RWPE1 (cell line): Measurements from ENCODE around the gene TAF5L.
"Not testable (repeated sequence)": the region's sequence is repeated elsewhere in the genome, so short reads cannot be mapped to it uniquely, and the experiment has no call there.

Source experiments
- CTCF ChIA-PET: fragments of 350-600 bp; sonication (Branson Sonifier 250); formaldehyde crosslinking; extraction: SDS; loops from one replicate; lab custom pipeline; 2021; lab: Yijun Ruan, JAX
- POLR2A ChIA-PET: fragments of 400-600 bp; formaldehyde crosslinking; extraction: SDS; loops from one replicate; lab custom pipeline; 2020; ENCODE audit warnings: antibody characterized with exemption; ENCODE audit not compliant: low non-redundant PET; lab: Yijun Ruan, JAX
- DNase-seq: peaks from one replicate; pipeline ENCODE4 v3.0.0; 2012; ENCODE audit warnings: low spot score
- H3K27ac ChIP-seq: fragments of 450-650 bp; 2 replicates; pipeline ENCODE4 v1.5.1; 2017
- TF ChIP-seq, protein P1 (sequence below): fragments of 450-650 bp; conservative IDR thresholded peaks from 2 replicates; pipeline ENCODE4 v1.5.1; 2017; ENCODE audit warnings: low read depth, mild to moderate bottlenecking

TAF5L gene

DNA sequence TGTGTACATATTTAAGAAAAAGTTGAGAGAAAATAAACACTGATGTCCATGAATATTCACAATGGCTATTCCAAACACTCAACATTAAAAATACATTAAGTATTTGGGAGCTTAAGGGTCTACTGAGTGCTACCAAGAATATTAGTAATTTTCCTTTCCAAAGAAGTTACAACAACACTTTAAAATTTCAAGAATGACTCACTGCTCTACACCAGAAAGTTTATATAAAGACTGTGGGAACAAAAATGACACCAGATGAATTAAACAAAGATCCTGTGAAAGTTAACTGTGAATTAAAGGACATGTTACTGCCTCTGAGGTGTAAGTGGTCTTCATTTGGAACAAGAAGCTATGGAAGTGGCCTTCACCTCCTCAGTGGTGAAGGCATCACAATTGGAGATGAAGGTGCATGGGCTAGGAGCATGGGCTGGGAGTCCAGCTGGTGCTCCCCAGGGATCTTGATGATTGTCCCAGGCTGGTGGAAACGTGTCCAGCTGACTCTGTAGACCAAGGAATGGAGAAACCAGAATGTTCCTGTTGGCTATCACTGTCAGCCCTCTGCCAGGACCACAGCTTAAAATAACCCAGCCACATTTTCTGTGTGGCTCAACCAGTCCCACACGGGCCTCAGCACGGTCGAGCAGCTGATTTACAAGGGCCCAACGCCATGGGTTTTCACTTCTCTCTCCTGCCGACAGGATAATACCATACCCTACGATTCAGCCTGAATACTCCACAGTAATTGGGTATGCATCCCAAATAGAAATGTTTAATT, 28.8 kb downstream of the TAF5L start:
- CTCF ChIA-PET: no interaction called here
- DNase-seq: no peak
- POLR2A ChIA-PET: no interaction called here

DNA sequence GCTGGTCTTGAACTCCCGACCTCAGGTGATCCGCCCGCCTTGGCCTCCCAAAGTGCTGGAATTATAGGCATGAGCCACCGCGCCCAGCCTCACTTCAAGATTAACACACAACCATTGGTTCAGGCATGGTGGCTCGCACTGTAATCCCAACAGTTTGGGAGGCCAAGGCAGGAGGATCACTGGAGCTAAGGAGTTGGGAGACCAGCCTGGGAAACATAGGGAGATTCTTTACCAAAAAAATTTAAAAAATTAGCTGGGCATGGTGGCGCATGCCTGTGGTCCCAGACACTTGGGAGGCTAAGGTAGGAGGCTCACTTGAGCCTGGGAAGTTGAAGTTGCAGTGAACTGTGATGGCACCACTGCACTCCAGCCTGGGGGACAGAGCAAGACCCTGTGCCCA, 30.0 kb downstream of the TAF5L start:
- POLR2A ChIA-PET, H3K27ac ChIP-seq, DNase-seq: not testable (repeated sequence)
- CTCF ChIA-PET: interaction anchor here (0.7 kb wide), 1 partner anchor 65 kb away, joined by 5 read pairs; no protein-coding TSS in a partner anchor

More for the DNA sequence above, 28.8 kb downstream of the TAF5L start:
- no peak overlapping the region for H3K27ac ChIP-seq
- TF ChIP-seq, protein P1, sequence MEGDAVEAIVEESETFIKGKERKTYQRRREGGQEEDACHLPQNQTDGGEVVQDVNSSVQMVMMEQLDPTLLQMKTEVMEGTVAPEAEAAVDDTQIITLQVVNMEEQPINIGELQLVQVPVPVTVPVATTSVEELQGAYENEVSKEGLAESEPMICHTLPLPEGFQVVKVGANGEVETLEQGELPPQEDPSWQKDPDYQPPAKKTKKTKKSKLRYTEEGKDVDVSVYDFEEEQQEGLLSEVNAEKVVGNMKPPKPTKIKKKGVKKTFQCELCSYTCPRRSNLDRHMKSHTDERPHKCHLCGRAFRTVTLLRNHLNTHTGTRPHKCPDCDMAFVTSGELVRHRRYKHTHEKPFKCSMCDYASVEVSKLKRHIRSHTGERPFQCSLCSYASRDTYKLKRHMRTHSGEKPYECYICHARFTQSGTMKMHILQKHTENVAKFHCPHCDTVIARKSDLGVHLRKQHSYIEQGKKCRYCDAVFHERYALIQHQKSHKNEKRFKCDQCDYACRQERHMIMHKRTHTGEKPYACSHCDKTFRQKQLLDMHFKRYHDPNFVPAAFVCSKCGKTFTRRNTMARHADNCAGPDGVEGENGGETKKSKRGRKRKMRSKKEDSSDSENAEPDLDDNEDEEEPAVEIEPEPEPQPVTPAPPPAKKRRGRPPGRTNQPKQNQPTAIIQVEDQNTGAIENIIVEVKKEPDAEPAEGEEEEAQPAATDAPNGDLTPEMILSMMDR: no peak

GRCh38 chr1:229594227-229595008, 31.5 kb downstream of the TAF5L start:
- H3K27ac ChIP-seq: no peak overlapping the region
- TF ChIP-seq, protein P1: no peak
- DNase-seq: no peak
- ChIA-PET POLR2A (no interaction called here), CTCF (interaction anchor here (0.8 kb wide), 1 partner anchor 36 kb away, joined by 3 read pairs; the partner anchor contains the start of gene ABCB10)

- TF ChIP-seq, protein P1: no peak
These were observed 32.1 kb downstream of the TAF5L start for GRCh38 chr1:229593800-229594199.

DNA sequence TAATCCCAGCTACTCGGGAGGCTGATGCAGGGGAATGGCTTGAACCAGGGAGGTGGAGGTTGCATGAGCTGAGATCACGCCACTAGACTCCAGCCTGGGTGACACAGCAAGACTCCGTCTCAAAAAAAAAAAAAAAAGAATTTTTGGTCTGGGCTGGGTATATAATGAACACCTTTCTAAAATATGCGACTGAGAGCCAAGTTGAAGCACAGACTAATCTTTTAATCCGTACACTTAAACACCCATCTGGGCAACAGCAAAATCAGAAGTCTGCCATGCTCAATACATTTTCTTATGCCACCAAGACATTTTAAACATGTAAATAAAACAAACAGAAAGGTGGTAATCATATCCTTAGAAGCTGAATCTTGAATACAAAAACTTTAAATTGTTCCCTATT, 35.8 kb downstream of the TAF5L start:
- TF ChIP-seq, protein P1: no peak
- no peak for DNase-seq
- no peak overlapping the region for H3K27ac ChIP-seq
- ChIA-PET POLR2A (no interaction called here), CTCF (no interaction called here)

More at GRCh38 chr1:229593800-229594199, 32.1 kb downstream of the TAF5L start:
- CTCF ChIA-PET: interaction anchor here (0.8 kb wide), 1 partner anchor 35 kb away, joined by 3 read pairs; the partner anchor contains the start of gene ABCB10
- no peak overlapping the region for H3K27ac ChIP-seq
- POLR2A ChIA-PET: no interaction called here
- no peak for DNase-seq

- ChIA-PET CTCF (no interaction called here), POLR2A (no interaction called here)
- TF ChIP-seq, protein P1: no peak
- no peak for DNase-seq
- no peak overlapping the region for H3K27ac ChIP-seq
These were observed 40.6 kb downstream of the TAF5L start for GRCh38 chr1:229585338-229585737.
